D721Med (cell line): Measurements from ENCODE around the gene GOLM1.
A peak's percentile ranks its signal among the peaks of the same experiment; 100 is the strongest.

Source experiments
- DNase-seq: peaks from one replicate; pipeline ENCODE4 v3.0.0; 2011; ENCODE audit warnings: low spot score; ENCODE audit not compliant: insufficient read length
- FAIRE-seq: peaks from 2 replicates; lab custom pipeline; 2011; peaks lifted over from hg19 to GRCh38; lab: Jason Lieb, UNC
- TF ChIP-seq, protein P1 (sequence below): IDR thresholded peaks from 2 replicates; pipeline ENCODE4 v1.5.1; 2012; ENCODE audit warnings: mild to moderate bottlenecking, control low read depth; ENCODE audit not compliant: insufficient read depth; ENCODE audit errors: missing control alignments

The GOLM1 gene

DNA sequence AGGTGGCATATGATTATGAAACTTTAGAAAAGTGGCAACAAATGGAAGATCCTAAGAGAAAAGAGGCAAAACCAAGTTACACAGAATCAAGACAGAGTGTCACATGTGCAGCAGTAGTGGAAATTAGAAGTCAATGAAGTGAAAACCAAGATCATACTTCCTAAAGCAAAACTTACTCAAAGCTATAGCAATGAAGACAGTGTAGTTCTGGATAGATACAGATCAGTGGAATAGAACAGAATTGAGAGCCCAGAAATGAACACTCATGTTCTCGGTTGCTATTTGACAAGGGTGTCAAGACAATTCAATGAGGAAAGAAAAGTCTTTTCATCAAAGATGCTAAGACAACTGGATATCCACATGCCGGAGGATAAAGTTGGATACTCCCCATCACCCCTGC, 114.9 kb downstream of the GOLM1 start:
- TF ChIP-seq, protein P1, sequence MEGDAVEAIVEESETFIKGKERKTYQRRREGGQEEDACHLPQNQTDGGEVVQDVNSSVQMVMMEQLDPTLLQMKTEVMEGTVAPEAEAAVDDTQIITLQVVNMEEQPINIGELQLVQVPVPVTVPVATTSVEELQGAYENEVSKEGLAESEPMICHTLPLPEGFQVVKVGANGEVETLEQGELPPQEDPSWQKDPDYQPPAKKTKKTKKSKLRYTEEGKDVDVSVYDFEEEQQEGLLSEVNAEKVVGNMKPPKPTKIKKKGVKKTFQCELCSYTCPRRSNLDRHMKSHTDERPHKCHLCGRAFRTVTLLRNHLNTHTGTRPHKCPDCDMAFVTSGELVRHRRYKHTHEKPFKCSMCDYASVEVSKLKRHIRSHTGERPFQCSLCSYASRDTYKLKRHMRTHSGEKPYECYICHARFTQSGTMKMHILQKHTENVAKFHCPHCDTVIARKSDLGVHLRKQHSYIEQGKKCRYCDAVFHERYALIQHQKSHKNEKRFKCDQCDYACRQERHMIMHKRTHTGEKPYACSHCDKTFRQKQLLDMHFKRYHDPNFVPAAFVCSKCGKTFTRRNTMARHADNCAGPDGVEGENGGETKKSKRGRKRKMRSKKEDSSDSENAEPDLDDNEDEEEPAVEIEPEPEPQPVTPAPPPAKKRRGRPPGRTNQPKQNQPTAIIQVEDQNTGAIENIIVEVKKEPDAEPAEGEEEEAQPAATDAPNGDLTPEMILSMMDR = no peak
- peak; percentile 55 for FAIRE-seq
- no peak for DNase-seq

DNA sequence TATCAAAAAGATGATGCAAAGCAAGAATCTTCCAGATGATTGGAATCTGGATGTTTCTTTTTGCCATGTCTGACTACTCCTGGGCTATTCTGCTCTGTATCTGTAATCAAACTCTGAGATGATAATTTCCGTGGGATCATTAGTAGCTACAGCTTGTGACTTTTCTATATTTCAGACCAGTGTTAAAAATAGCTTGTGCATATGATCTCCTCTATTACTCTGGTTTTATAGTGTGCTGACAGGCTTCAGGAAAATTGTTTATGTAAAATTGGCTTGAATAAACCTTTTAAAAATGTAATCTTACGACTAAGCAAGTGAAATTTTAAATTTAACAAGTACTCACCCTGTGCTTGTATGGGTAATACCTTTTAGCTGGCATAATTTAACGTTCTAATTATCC, 118.0 kb downstream of the GOLM1 start:
- DNase-seq (no peak), FAIRE-seq (no peak)
- TF ChIP-seq, protein P1 = no peak

DNA sequence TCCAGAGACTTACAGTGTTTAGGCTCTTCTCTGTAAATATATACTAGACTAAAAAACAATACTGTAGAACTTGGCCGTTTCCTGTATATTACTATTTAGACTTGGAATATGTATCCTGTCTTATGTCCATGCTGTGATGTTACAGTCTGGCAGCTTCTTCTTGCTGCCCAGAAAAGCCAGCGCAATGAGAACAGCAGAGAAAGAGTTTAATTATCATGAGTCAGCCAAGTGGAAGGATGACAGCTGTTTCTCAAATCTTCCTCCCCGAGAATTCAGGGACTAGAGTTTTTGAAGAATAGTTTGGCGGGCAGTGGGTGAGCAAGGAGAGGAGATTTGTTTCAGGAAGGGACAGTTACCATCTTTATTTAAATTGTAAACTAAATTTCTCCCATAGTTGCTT, 120.9 kb downstream of the GOLM1 start:
- no peak for FAIRE-seq
- TF ChIP-seq, protein P1 = no peak
- DNase-seq = no peak
